Measurements from ENCODE around the gene ZNF415. TPM values are rescaled to one million over a fixed set of nuclear protein-coding genes. Genes with fewer than 3 reads are reported as not detected.

Gene ZNF415
- total and polyA plus RNA-seq, 9 of the 15 experiments (the other 6 are each of a cell fraction or from before 2014, with no cell fraction given), result 0.06 to 0.82 (median 0.14) TPM; not detected in 2

GRCh38 chr19:53109527-53109926 lies 23.2 kb downstream of the ZNF415 start:
- H3K9me3 ChIP-seq (replicated peaks; ENCODE audit: control insufficient read depth, insufficient read depth, low read depth, low read length), result no peaks in the 10 kb centered on the region; the same call in 1 of the 2 replicates
- ATAC-seq (no peak), DNase-seq (ENCODE audit: extremely low read depth in 1 of 4, low spot score in 3 of 4) (no peak), FAIRE-seq (no peak)
- no peak overlapping the region for H3K27ac ChIP-seq (ENCODE audit: extremely low read depth, low read depth, low read length)
- no peak overlapping the region for H3K4me2 ChIP-seq (ENCODE audit: insufficient read depth, low read length)
- ChIA-PET CTCF (ENCODE audit: low intra/inter-chr PET ratio) (no interaction called here), POLR2A (no interaction called here)
- BruUV-seq (replicated peaks), result no TSS peak
- in situ Hi-C loops (cut with MboI), result no loop called here
- H2AFZ ChIP-seq (ENCODE audit: low read depth, low read length), result no peak overlapping the region
- H3K4me3 ChIP-seq, result no peak overlapping the region
- H3K9ac ChIP-seq (ENCODE audit: insufficient read depth in 1 of 2, low read depth in 2 of 2, low read length in 2 of 2), result no peak overlapping the region
- no peaks in the 10 kb centered on the region for H3K9me1 ChIP-seq (ENCODE audit: control insufficient read depth, insufficient read depth, low read length)
- peaks cover 2 to 21% of the 10 kb centered on the region in 2 experiments; a peak in 2 of 5 replicates for H3K27me3 ChIP-seq (ENCODE audit: control insufficient read depth in 2 of 2, insufficient read depth in 2 of 2, low read length in 2 of 2)
- no peaks in the 10 kb centered on the region for H4K20me1 ChIP-seq (replicated peaks; ENCODE audit: control insufficient read depth, insufficient read depth, low read length)
- intact Hi-C loops (cut with micrococcal nuclease), result no loop called here
- H3K36me3 ChIP-seq (ENCODE audit: control insufficient read depth, insufficient read depth, low read length), result no peaks in the 10 kb centered on the region
- 4% methylated on average over 5 of the region's 5 CpGs for WGBS (ENCODE audit: insufficient coverage, low coverage, missing lambda C conversion rate)
- no peaks in the 10 kb centered on the region; a peak in 1 of 5 replicates for H3K4me1 ChIP-seq (replicated peaks in 1 of 2; ENCODE audit: control insufficient read depth in 2 of 2, insufficient read depth in 2 of 2, low read length in 2 of 2)
- no peaks in the 10 kb centered on the region for H3K79me2 ChIP-seq (ENCODE audit: control insufficient read depth, insufficient read depth, low read length)
- TF ChIP-seq, protein P1, sequence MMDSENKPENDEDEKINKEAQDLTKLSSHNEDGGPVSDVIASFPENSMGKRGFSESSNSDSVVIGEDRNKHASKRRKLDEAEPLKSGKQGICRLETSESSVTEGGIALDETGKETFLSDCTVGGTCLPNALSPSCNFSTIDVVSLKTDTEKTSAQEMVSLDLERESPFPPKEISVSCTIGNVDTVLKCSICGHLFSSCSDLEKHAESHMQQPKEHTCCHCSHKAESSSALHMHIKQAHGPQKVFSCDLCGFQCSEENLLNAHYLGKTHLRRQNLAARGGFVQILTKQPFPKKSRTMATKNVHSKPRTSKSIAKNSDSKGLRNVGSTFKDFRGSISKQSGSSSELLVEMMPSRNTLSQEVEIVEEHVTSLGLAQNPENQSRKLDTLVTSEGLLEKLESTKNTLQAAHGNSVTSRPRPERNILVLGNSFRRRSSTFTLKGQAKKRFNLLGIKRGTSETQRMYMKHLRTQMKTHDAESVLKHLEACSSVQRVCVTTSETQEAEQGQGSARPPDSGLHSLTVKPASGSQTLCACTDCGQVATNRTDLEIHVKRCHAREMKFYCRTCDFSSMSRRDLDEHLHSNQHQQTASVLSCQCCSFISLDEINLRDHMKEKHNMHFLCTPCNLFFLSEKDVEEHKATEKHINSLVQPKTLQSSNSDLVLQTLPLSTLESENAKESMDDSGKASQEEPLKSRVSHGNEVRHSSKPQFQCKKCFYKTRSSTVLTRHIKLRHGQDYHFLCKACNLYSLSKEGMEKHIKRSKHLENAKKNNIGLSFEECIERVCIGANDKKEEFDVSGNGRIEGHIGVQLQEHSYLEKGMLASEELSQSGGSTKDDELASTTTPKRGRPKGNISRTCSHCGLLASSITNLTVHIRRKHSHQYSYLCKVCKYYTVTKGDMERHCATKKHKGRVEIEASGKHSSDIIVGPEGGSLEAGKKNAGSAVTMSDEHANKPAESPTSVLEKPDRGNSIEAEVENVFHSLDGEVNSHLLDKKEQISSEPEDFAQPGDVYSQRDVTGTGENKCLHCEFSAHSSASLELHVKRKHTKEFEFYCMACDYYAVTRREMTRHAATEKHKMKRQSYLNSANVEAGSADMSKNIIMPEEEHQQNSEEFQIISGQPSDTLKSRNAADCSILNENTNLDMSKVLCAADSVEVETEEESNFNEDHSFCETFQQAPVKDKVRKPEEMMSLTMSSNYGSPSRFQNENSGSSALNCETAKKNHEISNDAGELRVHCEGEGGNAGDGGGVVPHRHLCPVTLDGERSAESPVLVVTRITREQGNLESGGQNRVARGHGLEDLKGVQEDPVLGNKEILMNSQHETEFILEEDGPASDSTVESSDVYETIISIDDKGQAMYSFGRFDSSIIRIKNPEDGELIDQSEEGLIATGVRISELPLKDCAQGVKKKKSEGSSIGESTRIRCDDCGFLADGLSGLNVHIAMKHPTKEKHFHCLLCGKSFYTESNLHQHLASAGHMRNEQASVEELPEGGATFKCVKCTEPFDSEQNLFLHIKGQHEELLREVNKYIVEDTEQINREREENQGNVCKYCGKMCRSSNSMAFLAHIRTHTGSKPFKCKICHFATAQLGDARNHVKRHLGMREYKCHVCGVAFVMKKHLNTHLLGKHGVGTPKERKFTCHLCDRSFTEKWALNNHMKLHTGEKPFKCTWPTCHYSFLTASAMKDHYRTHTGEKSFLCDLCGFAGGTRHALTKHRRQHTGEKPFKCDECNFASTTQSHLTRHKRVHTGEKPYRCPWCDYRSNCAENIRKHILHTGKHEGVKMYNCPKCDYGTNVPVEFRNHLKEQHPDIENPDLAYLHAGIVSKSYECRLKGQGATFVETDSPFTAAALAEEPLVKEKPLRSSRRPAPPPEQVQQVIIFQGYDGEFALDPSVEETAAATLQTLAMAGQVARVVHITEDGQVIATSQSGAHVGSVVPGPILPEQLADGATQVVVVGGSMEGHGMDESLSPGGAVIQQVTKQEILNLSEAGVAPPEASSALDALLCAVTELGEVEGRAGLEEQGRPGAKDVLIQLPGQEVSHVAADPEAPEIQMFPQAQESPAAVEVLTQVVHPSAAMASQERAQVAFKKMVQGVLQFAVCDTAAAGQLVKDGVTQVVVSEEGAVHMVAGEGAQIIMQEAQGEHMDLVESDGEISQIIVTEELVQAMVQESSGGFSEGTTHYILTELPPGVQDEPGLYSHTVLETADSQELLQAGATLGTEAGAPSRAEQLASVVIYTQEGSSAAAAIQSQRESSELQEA (IDR thresholded peaks at IDR 0.05; ENCODE audit: low read depth), result no peak
- TF ChIP-seq CBX3 (IDR thresholded peaks at IDR 0.05; ENCODE audit: borderline replicate concordance in 1 of 2, low read length in 2 of 2), result no peak
- TF ChIP-seq, protein P2, sequence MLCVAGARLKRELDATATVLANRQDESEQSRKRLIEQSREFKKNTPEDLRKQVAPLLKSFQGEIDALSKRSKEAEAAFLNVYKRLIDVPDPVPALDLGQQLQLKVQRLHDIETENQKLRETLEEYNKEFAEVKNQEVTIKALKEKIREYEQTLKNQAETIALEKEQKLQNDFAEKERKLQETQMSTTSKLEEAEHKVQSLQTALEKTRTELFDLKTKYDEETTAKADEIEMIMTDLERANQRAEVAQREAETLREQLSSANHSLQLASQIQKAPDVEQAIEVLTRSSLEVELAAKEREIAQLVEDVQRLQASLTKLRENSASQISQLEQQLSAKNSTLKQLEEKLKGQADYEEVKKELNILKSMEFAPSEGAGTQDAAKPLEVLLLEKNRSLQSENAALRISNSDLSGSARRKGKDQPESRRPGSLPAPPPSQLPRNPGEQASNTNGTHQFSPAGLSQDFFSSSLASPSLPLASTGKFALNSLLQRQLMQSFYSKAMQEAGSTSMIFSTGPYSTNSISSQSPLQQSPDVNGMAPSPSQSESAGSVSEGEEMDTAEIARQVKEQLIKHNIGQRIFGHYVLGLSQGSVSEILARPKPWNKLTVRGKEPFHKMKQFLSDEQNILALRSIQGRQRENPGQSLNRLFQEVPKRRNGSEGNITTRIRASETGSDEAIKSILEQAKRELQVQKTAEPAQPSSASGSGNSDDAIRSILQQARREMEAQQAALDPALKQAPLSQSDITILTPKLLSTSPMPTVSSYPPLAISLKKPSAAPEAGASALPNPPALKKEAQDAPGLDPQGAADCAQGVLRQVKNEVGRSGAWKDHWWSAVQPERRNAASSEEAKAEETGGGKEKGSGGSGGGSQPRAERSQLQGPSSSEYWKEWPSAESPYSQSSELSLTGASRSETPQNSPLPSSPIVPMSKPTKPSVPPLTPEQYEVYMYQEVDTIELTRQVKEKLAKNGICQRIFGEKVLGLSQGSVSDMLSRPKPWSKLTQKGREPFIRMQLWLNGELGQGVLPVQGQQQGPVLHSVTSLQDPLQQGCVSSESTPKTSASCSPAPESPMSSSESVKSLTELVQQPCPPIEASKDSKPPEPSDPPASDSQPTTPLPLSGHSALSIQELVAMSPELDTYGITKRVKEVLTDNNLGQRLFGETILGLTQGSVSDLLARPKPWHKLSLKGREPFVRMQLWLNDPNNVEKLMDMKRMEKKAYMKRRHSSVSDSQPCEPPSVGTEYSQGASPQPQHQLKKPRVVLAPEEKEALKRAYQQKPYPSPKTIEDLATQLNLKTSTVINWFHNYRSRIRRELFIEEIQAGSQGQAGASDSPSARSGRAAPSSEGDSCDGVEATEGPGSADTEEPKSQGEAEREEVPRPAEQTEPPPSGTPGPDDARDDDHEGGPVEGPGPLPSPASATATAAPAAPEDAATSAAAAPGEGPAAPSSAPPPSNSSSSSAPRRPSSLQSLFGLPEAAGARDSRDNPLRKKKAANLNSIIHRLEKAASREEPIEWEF (CRISPR knock-in tag; IDR thresholded peaks at IDR 0.05), result no peak
- no peak for TF ChIP-seq ZBTB5 (IDR thresholded peaks at IDR 0.05)
- TF ChIP-seq, protein P3, sequence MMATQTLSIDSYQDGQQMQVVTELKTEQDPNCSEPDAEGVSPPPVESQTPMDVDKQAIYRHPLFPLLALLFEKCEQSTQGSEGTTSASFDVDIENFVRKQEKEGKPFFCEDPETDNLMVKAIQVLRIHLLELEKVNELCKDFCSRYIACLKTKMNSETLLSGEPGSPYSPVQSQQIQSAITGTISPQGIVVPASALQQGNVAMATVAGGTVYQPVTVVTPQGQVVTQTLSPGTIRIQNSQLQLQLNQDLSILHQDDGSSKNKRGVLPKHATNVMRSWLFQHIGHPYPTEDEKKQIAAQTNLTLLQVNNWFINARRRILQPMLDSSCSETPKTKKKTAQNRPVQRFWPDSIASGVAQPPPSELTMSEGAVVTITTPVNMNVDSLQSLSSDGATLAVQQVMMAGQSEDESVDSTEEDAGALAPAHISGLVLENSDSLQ (IDR thresholded peaks at IDR 0.05), result no peak

Data from K562 (cell line).